ENCODE data around the gene CHST8.

CHST8 gene

DNA sequence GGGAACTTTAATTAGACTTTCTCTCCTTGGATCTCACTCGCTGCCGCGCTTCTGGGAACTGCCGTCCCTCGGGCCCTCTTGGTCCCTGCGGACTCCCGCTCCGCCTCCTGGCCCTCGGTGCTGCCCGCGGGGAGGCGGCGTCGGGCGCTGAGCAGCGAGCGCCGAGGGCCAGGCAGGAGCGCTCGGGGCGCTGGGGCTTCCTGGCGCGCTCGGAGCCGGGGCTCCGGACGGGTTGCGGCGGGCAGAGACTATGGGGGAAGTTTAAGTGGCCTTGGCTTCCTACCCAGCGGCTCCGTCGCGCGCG, 704 bp downstream of the CHST8 start:
- no peak for DNase-seq (ENCODE audit: low read depth)
- in situ Hi-C loops (cut with HindIII; ENCODE audit: low sequenced_read_pairs), result no loop called here
- TF ChIP-seq, protein P1, sequence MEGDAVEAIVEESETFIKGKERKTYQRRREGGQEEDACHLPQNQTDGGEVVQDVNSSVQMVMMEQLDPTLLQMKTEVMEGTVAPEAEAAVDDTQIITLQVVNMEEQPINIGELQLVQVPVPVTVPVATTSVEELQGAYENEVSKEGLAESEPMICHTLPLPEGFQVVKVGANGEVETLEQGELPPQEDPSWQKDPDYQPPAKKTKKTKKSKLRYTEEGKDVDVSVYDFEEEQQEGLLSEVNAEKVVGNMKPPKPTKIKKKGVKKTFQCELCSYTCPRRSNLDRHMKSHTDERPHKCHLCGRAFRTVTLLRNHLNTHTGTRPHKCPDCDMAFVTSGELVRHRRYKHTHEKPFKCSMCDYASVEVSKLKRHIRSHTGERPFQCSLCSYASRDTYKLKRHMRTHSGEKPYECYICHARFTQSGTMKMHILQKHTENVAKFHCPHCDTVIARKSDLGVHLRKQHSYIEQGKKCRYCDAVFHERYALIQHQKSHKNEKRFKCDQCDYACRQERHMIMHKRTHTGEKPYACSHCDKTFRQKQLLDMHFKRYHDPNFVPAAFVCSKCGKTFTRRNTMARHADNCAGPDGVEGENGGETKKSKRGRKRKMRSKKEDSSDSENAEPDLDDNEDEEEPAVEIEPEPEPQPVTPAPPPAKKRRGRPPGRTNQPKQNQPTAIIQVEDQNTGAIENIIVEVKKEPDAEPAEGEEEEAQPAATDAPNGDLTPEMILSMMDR (IDR thresholded peaks at IDR 0.05; ENCODE audit: low read depth, low read length, missing control alignments), result no peak
- peak overlapping the region; percentile 22 for H3K4me3 ChIP-seq (ENCODE audit: low read depth, low read length)

DNA sequence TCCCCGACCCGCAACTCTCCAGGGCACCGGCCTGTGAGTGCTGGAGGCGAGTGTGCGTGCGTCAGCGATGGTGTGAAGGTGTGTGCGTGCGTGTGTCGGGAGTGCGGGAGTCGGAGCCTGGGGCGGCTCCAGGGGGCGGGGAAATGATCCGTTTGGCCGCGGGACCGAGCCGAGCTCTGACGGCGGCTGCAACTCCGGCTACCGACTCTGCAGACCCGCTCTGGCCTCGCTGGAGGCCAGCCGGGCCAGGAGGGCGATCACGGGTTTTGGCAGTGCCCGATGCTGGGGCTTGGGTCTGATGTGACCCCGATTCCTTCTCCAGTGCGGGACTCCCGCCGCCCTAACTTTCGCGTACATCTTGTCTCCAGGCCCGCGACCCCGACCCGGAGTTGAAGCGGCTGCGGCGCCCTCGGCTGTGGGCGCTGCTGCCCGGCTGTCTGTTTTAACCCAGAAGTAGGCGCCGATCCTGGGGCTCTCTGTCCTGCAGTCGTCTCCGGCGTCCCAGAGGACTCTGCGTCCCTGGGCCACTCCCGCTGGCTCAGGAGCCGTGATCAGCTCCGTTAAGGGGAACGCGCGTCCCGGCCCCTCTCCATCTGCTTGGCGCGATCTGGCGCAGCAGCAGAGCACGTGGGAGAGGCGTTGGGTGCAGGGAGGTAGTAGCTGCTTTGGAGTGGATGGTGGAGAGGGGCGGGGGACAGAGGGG, 1.2 kb downstream of the CHST8 start:
- in situ Hi-C loops (cut with HindIII; ENCODE audit: low sequenced_read_pairs), result no loop called here
- TF ChIP-seq, protein P1 (IDR thresholded peaks at IDR 0.05; ENCODE audit: low read depth, low read length, missing control alignments), result no peak
- no peak overlapping the region for H3K4me3 ChIP-seq (ENCODE audit: low read depth, low read length)
- no peak for DNase-seq (ENCODE audit: low read depth)

DNA sequence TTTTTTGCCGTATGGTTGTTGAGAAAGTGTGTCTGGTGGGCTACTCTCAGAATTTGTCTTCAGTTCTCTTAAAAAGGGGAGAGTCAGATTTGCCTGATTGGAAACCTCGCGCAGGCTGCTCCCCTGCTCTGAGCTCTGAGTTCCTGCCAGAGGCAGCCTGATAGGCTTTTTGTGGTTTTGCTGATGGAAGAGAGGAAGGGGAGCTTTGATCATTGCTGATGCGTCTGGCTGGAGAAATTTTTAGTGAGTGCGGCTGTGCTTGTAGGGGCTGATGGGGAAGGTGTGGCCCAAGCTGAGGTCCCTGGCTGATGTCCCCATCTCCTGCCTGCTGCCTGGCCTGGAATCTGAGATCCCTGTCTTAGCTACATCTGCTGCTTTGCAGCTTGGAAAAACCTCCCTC, 2.8 kb downstream of the CHST8 start:
- H3K4me3 ChIP-seq (ENCODE audit: low read depth, low read length), result no peak overlapping the region
- in situ Hi-C loops (cut with HindIII; ENCODE audit: low sequenced_read_pairs), result no loop called here
- no peak for DNase-seq (ENCODE audit: low read depth)
- TF ChIP-seq, protein P1 (IDR thresholded peaks at IDR 0.05; ENCODE audit: low read depth, low read length, missing control alignments), result no peak

DNA sequence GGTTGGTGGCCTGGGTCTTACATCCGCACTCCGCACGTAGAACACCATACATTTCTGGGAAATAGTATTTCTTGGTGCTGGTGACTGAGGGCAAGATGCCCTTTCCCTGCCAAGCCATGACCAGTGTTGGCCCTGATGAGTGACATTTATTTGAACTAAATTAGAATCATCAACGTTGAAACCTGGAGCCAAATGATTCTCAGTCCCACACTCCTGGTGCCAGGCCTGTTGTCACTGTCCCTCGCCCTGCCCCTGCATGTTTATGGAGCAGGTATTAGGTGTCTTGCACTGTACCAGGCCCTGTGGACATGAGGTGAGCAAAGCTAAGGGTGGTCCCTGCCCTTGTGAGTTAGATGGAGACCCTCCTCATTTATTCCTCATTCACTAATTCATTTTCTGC, 5.8 kb downstream of the CHST8 start:
- TF ChIP-seq, protein P1 (IDR thresholded peaks at IDR 0.05; ENCODE audit: low read depth, low read length, missing control alignments), result no peak
- H3K4me3 ChIP-seq (ENCODE audit: low read depth, low read length), result no peak overlapping the region
- no peak for DNase-seq (ENCODE audit: low read depth)
- in situ Hi-C loops (cut with HindIII; ENCODE audit: low sequenced_read_pairs), result no loop called here

DNA sequence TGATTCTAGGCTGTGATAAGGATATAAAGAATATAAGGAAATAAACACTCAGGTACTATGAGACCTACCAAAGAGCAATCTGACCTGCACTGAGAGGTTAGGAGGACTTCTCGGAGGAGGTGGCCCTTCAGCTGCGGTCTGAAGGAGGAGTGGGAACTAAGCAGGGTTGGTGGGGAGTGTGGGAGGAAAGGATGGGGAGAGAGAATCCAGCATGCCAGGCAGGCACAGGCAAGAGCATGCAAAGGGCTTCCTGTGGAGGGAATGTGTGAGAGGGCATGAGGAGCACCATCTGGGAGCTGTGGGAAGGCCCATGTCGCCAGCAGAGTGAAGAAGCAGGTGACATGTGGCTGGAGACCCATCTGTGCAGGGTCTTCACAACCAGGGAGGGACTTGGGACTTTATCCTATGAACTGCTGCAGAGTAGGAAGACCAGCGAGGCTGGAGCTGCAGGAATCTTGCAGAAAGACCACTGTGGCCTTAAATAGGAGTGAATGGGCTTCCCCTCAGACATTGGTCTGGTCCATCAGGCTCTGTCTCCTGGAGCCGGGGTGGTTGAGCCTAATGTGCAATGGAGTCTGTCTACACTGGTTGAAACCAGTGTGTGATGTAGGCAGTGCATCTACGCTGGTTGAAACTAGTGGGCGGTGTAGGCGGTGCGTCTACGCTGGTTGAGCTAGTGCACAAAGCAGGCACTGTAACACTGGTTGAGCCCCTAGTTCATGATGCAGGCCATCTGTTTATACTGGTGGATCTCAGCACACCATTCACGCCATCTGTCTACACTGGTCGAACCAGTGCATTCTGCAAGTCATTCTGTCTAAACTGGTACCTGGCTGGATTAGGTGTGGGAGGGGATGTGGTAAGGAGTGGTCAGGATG, 6.4 kb downstream of the CHST8 start:
- H3K4me3 ChIP-seq (ENCODE audit: low read depth, low read length), result no peak overlapping the region
- TF ChIP-seq, protein P1 (IDR thresholded peaks at IDR 0.05; ENCODE audit: low read depth, low read length, missing control alignments), result no peak
- no peak for DNase-seq (ENCODE audit: low read depth)
- in situ Hi-C loops (cut with HindIII; ENCODE audit: low sequenced_read_pairs), result no loop called here

DNA sequence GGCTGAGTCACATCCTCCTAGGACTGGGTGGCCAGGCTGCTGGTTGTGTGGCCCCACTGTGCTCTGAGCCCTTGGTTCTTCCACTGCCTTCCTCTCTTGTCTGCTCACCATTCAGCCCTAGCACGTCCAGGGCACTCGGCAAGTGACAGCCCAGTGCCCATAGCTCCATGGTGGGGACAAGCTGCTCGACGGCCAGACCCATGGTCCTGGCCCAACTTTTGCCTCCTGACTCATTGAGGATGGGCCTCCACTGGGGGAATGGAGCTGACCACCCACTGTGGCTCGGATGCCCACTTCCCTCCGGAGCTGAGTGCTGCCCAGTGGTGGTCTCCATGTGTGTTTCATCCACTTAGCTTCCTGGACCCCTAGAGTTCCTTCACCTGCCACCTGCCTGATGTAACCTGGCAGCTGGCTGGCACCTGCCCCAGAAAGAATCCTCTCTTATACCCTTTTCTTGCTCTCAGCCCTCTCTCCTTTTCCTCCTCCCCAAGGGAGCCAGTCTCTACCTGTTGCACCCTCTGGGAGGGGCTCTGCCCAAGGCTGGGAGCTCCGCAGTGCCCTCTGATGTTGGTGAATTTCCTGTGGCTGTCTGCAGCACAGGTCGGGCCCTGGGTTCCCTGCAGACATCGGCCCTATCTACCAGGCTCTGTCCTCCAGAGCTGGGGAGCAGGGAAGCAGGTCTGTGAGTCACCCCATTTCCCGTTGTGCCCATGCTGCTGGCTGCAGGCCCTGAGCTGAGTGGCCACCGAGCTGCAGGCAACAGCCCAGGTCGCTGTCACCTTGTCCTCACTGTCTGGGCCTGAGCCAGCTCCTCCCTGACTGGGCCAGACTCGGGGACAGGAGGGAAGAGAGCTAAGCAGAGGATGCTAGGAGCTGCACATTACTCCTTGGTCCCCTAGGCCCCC, 7.4 kb downstream of the CHST8 start:
- no peak overlapping the region for H3K4me3 ChIP-seq (ENCODE audit: low read depth, low read length)
- in situ Hi-C loops (cut with HindIII; ENCODE audit: low sequenced_read_pairs), result no loop called here
- TF ChIP-seq, protein P1 (IDR thresholded peaks at IDR 0.05; ENCODE audit: low read depth, low read length, missing control alignments), result no peak
- DNase-seq (ENCODE audit: low read depth), result no peak
